SK-N-SH treated with all-trans-retinoic acid at 6 μM for 48 hours (cell line): ENCODE data around the gene CYP2E1.

Experiments
- BACH2 ChIP-seq: fragments of 250-450 bp; sonication (Bioruptor Pico); IDR thresholded peaks from 2 replicates; pipeline ENCODE4 v1.9.0; 2021; ENCODE audit warnings: mild to moderate bottlenecking, borderline replicate concordance
- OSR1 ChIP-seq: fragments of 250-450 bp; sonication (Bioruptor Pico); IDR thresholded peaks from 2 replicates; pipeline ENCODE4 v1.8.0; 2022; ENCODE audit warnings: moderate library complexity, mild to moderate bottlenecking, inconsistent platforms
- PATZ1 ChIP-seq: fragments of 250-450 bp; sonication (Bioruptor Pico); IDR thresholded peaks from 2 replicates; pipeline ENCODE4 v1.8.0; 2020; ENCODE audit warnings: mild to moderate bottlenecking, moderate library complexity, borderline replicate concordance
- TF ChIP-seq, protein P1 (sequence below): fragments of 250-450 bp; sonication (Bioruptor Pico); IDR thresholded peaks from 2 replicates; pipeline ENCODE4 v1.5.1; 2020; ENCODE audit warnings: low read depth, mild to moderate bottlenecking, moderate library complexity

- TF ChIP-seq PATZ1 (CRISPR knock-in tag) (no peak), OSR1 (no peak), BACH2 (CRISPR knock-in tag) (no peak)
- TF ChIP-seq, protein P1, sequence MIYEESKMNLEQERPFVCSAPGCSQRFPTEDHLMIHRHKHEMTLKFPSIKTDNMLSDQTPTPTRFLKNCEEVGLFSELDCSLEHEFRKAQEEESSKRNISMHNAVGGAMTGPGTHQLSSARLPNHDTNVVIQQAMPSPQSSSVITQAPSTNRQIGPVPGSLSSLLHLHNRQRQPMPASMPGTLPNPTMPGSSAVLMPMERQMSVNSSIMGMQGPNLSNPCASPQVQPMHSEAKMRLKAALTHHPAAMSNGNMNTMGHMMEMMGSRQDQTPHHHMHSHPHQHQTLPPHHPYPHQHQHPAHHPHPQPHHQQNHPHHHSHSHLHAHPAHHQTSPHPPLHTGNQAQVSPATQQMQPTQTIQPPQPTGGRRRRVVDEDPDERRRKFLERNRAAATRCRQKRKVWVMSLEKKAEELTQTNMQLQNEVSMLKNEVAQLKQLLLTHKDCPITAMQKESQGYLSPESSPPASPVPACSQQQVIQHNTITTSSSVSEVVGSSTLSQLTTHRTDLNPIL: no peak
These were observed 1.7 kb upstream of the CYP2E1 start for GRCh38 chr10:133525444-133525843.
